Activated T-helper 9 cell treated with anti-CD3 and anti-CD28 coated beads, Interleukin-2, amount 50 U/mL, for 16 hours (primary cell): ENCODE results near the gene CRTC3.

Experiments
- DNase-seq: peaks from one replicate; pipeline ENCODE4 v3.0.0-alpha.2; 2020; ENCODE audit warnings: low read depth

The CRTC3 gene

GRCh38 chr15:90594301-90594738 lies 64.6 kb downstream of the CRTC3 start:
- DNase-seq, result peak; percentile 62

DNA sequence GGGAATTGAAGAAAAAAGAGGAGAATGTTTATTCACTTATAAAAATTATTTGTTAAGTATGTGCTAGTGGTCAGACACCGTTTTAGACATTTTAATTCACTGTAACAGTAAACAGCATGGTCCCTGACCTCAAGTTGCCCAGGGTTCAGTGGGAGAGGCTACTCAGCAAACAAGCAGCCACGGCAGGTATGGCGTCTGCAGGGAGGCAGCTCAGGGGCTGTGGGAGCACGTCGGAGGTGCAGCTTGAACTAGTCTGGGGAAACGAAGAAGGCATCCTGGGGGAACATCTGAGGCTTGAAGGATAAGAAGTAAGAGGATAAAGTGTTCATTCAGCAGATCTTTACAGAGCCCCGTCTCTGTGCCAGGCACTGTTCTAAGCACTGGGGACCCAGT lies 66.0 kb downstream of the CRTC3 start:
- no peak for DNase-seq

- DNase-seq, result no peak
Measured at GRCh38 chr15:90596943-90597342, 67.2 kb downstream of the CRTC3 start.

DNA sequence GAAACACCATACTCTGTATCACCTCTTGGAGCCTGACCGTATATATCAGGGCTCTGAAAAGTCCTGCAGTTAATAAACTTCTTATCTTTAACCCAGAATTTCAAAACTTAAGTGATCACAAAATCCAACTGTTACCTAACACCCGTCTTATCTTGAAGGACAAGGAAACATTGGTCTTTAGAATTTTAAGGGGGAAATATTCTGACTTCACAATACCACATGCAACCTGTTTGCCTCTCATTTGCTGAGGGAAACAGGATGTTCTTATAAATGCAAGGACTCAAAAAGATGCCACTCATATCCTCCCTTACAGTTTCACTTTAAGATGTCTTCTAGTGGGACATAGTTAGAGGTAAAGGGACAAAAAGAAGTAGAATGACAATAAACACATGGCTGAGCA lies 67.9 kb downstream of the CRTC3 start:
- DNase-seq, result no peak

- DNase-seq, result no peak
Measured at GRCh38 chr15:90598031-90598577, 68.4 kb downstream of the CRTC3 start.

DNA sequence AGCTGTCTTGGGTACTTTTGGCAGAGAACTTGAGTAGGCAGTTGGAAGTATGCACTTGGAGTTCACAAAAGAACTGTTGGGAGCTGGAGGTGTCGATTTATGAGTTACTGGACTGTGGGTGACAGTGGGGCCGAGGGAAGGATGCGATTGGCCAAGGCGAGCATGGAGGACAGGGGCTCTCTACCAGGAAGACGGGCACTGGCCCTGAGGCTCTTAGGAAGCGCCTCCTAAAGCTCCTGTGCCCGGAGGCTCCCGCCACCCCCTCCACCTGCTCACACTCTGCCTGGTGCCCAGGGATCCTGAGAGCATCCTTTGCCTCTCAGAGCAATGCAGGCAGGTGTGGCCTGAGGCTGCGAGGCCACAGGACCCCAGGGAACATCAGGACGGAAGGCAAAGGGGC lies 69.0 kb downstream of the CRTC3 start:
- no peak for DNase-seq

DNA sequence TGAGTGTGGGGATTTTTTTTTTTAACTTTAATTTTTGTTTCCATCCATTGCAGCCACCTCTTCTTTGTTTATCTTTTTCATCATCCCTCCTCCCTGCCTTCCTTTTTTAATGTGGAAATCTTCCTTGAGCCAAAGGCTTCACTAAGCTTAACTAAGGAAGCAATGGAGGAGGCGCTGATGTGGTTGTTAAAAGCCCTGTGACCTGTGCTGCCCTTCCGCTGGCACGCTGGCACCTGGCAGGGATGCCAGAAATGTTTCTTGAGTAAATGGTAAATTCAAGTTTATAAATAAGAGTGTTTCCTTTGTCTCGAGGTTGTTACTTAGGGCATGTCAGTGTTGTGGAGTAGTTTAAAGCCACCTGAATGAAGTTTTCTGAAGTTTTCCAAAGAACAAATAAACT lies 69.4 kb downstream of the CRTC3 start:
- DNase-seq, result no peak

DNA sequence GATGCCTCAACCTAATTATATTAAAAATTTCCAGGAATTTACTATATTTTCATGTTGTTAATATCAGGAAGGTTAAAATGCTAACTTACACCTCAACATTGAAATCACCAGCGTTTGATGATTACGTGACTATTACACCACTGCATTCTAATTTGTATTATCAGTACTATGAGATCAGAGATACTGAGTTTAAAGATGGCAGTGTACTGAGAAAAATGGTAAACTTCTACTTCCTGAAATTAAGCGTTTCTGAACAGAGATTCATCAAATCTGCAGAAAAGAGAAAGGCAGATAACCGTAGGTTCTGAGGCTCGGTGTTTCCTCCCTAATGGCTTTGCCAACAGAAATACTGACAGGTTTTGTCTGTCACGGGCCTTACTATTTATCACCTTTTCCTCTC lies 69.9 kb downstream of the CRTC3 start:
- no peak for DNase-seq

DNA sequence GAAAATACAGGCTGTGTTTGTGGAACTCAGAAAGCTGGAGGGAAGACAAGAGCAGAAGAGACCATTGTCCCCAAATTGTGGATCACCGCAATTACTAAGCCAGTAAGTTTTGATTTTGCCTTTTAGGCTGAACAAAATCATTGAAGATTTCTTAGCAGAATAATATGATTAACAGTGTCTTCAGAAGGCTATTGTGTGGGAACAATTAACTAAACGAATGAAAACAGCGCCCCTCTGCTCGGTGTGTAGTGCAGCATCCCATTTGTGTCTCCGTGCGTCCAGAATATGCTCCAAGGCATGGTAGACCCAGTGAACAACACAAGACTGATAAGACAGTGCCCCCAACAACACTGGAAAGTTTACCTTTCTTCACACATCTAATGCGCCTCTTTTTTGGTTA lies 71.2 kb downstream of the CRTC3 start:
- no peak for DNase-seq

DNA sequence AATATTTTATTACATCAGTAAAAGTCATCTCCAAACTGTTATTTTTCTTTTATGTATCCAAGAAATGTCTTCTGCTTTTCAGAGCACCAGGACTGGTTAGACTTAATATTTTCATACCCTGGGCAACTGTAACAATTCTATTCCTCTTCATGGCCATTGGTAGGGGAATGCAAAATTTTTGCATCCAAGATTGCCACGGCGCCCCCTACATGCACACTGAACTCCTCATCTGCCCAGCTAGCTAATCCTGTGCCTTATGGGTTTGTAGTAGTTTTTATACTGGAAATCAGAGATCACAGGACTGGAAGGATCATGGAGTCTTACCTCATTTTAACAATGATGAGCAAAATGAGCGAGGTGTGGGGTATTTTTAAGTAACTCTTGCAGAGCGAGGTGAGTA lies 74.2 kb downstream of the CRTC3 start:
- peak; percentile 16 for DNase-seq

DNA sequence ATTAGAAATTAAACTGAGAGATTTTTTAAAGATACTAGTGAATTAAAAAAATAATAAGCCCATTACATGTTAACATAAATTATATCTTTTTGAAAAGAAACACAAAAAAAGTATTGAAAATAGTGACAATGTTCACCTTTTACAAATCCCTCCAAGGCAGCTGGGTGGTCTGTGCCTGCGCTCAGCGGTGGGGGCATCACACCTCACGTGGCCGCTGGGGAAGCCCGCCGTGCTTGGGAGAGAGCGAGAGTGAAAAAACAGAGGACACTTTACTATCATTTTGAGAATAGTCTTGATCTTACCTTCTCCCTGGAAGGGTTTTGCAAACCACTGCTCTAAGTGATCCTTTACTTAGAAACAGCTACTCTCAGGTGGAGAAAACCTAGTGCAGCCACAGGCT lies 76.9 kb downstream of the CRTC3 start:
- DNase-seq, result no peak

DNA sequence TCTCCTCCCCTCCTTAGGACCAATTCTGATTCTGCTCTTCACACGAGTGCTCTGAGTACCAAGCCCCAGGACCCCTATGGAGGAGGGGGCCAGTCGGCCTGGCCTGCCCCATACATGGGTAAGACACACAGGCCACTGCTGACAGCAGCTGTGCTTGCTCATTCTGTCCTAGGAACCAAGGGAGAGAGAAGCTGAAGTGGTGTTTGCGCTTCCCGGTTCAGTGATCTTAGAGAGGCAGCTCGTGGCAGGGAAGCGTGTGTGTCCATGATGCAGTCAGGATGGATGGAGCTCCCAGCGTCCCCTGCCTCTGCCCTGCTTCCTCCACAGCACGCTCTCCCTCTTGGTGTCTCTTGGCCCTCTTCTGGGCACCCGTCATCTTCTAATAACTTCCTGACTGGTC lies 77.6 kb downstream of the CRTC3 start:
- no peak for DNase-seq

GRCh38 chr15:90609242-90610180 lies 79.8 kb downstream of the CRTC3 start:
- no peak for DNase-seq

DNA sequence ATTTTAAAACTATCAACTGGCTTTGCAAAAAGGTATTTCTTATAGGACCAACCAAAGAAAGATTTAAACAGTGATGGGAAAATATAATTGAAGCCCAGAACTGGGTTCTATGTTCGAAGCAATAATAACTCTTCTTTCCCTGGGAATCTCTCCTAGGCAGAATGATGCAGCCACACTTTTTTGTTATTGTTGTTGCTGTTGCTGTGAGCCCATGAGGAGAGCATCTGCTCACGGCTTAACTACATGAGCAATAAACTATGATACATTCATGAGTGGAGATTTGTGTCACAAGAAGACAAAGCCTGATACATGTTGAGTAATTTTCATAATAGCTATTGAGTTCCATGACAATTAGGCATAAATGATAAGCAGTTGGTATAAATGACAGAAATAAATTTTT lies 80.5 kb downstream of the CRTC3 start:
- DNase-seq, result no peak

GRCh38 chr15:90611157-90611556 lies 81.4 kb downstream of the CRTC3 start:
- DNase-seq, result no peak

- DNase-seq, result no peak
Measured at GRCh38 chr15:90617171-90617570, 87.4 kb downstream of the CRTC3 start.

GRCh38 chr15:90617668-90618097 lies 88.0 kb downstream of the CRTC3 start:
- DNase-seq, result no peak

GRCh38 chr15:90618330-90619125 lies 88.8 kb downstream of the CRTC3 start:
- no peak for DNase-seq

- DNase-seq, result no peak
Measured at GRCh38 chr15:90619468-90619867, 89.7 kb downstream of the CRTC3 start.

DNA sequence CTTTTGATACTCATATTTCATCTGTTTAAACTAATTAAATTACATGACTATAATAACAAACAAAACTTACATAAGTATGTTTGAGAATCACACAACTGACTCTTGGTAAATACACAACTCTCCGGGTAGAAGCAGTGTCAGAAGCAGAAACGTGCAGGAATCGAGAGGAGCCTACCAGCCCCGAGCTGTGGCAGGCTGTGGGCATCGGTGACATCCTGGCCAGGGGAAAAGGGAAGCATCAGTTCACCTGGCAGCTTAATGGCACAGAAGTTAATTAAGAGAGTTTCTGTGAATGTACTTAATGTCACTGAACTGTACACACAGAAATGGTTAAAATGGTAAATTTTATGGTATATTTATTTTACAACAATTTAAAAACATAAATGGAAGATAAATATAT lies 90.2 kb downstream of the CRTC3 start:
- no peak for DNase-seq

DNA sequence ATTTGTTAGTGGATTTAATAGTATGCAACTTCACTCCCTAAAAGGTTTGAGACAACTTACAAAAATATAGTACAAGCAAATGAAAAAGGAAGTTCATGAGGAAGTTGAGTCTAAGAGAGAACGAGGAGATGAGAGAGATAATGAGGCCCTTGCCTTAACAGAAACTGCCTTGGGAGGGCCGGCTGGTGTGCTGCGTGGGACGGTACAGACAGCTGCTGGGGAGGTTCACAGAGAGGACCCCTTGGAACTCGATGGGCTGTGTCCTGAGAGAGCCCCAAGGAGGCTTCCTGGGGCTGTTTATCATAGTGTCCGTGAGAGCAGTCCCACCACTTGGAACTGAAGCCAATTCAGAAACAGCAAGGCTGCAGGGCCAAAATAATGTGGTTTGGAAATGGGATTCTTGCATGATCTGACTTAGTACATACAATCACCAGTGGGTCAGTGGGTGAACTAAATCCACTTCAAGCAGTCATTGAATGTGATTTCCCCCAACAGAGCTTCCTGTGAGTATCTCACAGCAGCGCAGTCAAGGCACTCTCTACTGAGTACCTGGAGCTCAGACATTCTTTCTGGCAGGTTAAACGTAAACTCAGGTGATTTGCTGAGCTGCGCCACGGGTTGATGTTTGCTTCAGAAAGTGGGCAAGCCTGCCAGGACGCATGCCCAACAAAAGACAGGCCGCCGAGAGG lies 90.8 kb downstream of the CRTC3 start:
- no peak for DNase-seq

DNA sequence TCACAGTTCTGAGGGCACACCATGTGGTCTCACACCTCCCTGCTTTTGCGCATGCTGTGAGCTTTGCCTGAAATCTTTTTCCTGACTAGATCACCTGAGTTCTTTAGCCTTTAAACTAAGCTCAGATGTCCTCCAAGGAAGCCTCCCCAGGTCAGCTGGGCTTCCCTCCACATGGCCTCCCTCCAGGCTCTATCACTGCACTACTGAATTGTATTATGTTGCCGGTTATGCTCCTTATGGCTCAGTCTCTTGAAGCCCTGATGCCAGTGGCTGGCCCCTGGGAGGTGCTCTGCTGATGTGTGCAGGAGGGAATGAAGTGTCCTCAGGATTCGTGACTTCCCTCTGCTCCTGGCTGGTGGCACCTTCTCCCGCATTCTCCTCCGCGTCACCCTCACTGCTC lies 94.1 kb downstream of the CRTC3 start:
- no peak for DNase-seq
